Measurements from ENCODE around the gene TDP2.
"Not testable (repeated sequence)": the region's sequence is repeated elsewhere in the genome, so short reads cannot be mapped to it uniquely, and the experiment has no call there.

TDP2 gene

GRCh38 chr6:24648276-24648675 lies 18.4 kb downstream of the TDP2 start:
- no peak for DNase-seq (ENCODE audit: low spot score)

DNA sequence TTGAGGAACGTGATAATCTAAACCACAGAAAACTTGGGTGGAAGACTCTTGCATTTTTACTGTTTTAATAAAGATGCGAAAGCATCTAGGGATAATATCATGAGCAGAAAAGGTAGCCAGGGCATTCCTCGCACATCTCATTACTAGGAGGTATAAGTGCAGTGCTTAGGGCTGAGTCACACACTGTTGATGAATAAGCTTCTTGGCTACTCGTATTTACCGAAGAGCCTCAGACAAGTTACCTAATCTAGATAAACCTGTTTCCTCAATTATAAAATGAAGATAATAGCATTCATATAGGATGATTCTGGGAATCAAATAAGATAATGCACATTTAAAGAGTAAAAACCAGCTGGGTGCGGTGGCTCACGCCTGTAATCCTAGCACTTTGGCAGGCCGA lies 19.9 kb downstream of the TDP2 start:
- no peak for DNase-seq (ENCODE audit: low spot score)

DNA sequence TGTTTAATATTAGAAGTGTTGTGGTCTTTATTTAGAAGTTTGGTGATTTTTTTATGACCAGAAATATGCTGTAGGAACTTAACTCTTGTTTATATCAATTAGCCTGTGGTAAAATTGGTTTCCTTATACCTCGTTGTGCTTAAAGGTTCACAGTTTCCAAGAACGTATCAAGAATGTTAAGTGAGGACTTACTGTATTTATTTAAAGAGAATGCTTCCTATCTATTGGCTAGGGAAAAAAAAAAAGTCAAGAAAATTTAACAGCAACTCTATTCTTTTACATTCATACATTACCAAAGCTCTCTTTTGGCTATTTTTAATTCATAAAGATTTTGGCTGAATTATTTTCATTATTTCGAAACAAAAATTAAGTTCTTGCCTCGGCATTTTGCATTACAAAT lies 22.3 kb downstream of the TDP2 start:
- DNase-seq (ENCODE audit: low spot score): no peak

DNA sequence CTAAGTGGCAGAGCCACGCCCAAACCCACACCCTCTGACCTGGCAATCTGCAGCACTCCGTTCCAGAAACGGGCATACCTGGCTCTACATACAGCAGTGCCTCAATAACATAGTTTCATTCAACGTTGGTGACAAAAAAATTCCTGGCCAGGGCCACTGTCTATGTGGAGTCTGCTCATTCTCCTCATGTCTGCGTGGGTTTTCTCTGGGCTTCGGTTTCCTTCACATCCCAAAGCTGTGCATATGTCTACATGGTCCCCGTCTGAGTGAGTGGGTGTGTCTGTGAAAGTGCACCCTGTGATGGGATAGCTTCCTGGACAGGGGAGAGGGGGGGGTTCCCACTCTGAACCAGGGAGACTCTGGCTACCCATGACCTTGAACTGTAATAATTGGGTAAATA lies 22.8 kb downstream of the TDP2 start:
- DNase-seq (ENCODE audit: low spot score): no peak

DNA sequence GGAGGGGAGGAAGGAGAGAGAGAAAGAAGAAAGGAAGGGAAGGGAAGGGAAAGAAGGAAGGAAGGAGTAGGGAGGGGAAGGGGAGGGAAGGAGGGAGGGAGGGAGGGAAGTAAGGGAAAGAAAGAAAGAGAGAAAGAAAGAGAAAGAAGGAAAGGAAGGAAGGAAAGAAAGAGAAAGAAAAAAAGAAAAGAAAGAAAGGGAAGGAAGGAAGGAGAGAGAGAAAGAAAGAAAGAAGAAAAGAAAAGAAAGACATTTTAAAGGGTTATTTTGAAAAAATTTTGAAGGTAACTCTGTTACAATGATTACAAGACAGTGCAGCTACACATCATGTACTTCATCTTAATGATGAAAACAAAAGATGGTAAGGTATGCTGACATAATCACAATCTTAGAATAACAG lies 24.6 kb downstream of the TDP2 start:
- DNase-seq (ENCODE audit: low spot score): no peak

DNA sequence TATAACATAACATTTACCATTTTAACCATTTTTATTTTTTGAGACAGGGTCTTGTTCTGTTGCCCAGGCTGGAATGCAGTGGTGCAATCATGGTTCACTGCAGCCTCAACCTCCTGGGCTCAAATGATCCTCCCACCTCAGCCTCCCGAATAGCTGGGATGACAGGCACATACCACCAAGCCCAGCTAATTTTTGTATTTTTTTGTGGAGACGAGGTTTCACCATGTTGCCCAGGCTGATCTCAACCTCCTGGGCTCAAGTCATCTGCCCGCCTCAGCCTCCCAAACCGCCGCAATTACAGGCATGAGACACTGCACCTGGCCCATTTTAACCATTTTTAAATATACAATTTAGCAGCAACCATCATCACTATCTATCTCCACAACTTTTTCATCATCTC lies 26.1 kb downstream of the TDP2 start:
- DNase-seq (ENCODE audit: low spot score): not testable (repeated sequence)

DNA sequence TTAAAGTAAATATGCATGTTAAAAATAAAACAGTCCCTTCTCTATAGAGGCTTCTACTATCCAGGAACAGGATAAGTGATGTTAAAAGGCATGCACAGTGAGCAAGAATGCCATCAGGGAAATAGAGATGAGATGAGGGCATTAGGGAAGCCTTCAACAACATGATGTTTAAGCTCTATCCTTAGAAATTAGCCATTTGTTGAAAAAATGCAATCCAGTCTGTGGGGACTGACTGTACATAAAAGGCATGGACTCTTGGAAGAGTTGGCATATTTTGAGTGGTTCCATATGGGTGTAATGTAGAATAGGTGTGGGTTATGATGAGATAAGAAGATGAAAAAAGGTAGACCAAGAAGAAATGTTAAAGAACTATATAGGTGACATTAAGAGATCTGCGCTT lies 26.5 kb downstream of the TDP2 start:
- no peak for DNase-seq (ENCODE audit: low spot score)

DNA sequence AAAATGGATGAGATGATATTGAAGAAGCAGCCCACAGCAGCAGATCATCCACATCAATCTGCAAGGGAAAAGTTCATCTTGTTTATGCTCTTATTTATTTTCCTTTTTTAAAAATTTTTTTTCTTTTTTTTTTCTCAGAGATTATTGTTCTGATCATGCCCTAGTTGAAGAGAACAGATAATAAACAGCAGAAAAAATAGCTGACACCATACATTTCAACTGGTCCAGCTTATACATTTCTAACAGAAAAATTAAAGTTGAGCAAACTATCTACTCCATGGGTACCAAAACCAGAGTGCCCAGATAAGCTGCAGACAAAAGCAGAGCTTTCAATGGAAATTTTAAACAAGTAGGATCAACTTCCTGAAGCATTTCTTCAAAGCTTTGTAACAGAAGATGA lies 30.0 kb downstream of the TDP2 start:
- no peak for DNase-seq (ENCODE audit: low spot score)

GRCh38 chr6:24632573-24632972 lies 34.1 kb downstream of the TDP2 start:
- DNase-seq (ENCODE audit: low spot score): no peak

- no peak for DNase-seq (ENCODE audit: low spot score)
Measured at GRCh38 chr6:24631671-24632070, 35.0 kb downstream of the TDP2 start.

- DNase-seq (ENCODE audit: low spot score): no peak
Measured at GRCh38 chr6:24630856-24631505, 35.7 kb downstream of the TDP2 start.

DNA sequence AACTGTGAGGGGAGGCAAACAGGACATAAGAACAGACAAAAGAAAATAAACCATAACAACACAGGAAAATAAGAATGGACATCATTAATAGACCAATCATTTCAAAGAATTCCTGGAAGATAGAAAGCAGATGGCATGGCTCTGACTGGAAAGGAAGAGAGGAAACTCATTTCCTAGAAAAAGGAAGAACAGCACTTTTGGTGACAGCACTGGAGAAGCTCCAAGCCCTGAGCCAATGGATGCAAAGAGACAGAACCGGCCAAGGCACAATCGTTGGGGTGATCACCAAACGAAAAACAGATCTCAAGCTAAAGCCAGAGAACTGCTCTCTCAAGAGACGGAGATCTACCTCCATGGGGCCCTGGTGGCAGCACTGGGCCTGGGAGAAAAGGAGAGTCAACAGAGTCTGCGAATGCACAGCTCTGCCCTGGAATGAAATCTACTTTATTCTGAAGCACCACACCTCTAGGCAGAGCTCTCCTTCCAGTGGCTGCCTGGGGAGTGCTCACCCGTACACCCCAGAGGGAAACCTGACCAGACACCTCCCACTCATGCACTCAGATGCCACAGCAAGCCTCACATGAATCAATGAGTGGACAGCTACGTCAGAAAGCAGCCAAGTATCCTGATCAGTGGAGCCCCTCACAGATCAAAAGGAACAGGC lies 44.9 kb downstream of the TDP2 start:
- no peak for DNase-seq (ENCODE audit: low spot score)

DNA sequence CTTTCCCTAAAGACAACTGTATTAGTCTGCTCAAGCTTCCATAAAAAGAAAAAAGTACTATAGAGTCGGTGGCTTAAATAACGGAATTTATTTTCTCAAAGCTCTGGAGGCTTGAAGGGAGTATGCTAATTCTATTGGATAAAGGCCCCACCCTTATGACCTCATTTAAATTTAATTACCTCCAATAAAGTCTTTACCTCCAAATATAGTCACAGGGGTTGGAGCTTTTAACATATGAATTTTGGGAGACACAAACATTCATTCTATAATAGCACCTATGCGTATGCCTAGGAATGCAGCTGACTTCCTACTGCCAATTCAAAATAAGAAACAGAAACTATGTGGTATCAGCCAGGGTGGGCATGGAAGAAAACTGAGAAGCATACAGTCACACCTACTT lies 46.1 kb downstream of the TDP2 start:
- no peak for DNase-seq (ENCODE audit: low spot score)

DNA sequence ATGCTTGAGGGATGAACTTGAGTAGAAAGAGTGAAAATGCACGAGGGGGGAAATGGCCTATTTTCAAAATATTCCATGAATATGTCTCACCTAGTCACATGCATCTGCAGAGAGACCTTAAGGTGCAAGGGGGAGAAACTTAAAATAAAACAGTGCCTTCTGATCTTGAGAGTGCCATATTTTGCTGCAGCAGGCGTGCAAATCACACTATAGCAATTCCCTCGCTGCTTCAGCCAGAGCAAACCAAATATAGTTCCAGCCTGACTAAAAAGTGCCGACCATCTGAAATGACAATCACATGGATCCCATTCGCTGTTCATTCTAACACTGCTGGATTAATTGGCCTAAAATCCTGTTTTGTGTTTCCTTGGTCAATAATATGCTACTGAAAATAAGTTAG lies 47.0 kb downstream of the TDP2 start:
- no peak for DNase-seq (ENCODE audit: low spot score)

DNA sequence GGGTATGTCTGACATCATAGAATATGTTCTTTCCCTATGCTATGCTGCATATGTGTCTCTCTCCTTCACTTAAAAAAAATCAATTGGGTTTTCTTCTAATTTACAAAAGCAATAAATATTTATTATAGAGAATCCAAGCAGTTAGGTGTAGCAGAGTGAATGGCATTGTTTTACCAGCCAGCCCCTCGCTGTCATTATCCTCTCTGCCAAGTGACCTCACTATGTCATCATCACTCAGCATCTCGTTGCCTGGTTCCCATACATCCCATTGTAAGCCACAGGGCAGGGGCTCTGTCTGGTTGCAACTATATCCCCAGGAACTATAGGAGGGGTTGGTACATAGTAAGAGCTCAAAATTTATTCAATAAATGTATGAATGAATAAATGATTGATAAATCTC lies 52.1 kb downstream of the TDP2 start:
- DNase-seq (ENCODE audit: low spot score): no peak

- DNase-seq (ENCODE audit: low spot score): peak; percentile 14
Measured at GRCh38 chr6:24614043-24614420, 52.7 kb downstream of the TDP2 start.

- DNase-seq (ENCODE audit: low spot score): no peak
Measured at GRCh38 chr6:24613361-24614042, 53.2 kb downstream of the TDP2 start.

- no peak for DNase-seq (ENCODE audit: low spot score)
Measured at GRCh38 chr6:24610672-24611071, 56.0 kb downstream of the TDP2 start.

DNA sequence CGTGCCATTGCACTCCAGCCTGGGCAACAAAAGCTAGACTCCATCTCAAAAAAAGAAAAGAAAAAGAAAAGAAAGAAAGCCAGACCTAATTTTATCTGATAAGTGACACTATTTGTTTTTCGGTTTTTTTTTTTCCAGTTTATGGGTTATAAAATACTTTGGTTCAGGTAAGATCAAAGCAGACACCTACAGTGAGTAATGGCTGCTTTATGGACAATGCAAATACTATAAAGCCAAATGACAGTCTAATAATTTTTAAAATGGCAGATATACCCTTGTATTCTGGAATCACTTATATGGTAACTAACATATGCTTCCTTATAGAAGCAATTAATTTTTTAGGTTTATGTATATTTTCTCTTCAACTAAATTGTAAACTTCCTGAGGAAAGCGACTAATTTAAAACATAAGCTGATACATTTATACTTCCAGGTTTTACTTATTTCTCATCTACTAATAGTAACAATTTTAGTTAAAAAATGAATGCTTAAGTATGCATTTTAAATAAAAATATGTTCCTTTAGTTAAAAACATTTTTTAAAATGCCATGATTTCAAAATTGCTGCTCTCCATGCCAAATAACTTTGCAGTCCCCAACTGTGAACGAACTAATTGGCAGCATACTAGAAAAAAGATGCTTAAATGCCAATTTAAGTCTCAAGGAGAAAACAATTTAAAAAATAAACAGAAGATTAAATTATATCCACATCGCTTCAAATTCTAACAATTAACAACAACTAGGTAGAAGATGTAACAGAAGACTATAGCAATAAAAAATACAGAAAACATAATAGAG lies 59.2 kb downstream of the TDP2 start:
- DNase-seq (ENCODE audit: low spot score): no peak

GRCh38 chr6:24606200-24606930 lies 60.3 kb downstream of the TDP2 start:
- DNase-seq (ENCODE audit: low spot score): no peak

DNA sequence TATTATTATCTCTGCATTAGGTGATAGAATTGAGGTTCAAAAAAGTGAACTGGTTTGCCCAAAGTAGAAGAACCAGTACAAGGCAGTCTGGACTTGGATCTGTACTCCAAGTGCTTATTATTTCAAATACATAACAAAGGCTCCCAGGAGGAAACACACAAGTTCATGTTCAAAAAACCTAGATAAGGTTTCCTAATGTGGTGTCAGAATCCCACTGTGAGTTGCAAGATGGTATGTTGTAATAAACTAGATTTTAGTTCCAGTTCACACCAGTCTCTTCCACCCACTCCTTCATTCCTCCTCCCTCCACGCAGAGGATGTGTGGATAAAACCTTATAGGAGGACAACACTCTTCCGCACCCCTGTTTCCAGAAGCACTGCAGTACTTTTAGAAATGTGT lies 63.5 kb downstream of the TDP2 start:
- no peak for DNase-seq (ENCODE audit: low spot score)

DNA sequence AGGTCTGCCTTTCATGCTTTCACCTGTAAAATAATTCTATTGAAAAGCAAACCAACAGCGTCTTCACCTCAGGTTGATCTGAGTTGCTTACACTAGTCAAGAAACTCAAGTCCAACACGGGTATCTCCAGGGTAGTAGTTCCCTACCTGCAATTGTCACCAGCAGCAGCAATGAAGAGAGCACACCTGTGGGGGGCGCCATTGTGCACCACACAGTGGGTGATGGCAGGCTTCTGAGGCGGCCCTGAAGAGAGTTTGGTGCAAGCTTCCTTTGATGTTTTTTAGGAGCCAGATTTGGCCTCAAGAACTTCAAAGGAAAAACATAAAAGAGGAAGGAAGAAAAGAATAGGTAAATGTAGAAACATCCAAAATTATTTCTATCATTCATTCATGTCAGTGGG lies 65.8 kb downstream of the TDP2 start:
- DNase-seq (ENCODE audit: low spot score): no peak
